ENCODE measurements around the gene NEDD4L. TPM values are rescaled to one million over a fixed set of nuclear protein-coding genes. Genes with fewer than 3 reads are reported as not detected.

The NEDD4L gene
- polyA plus RNA-seq, 1 donor: 93.0 TPM

GRCh38 chr18:58146099-58146498 is 102.1 kb downstream of the NEDD4L start:
- WGBS (ENCODE audit: insufficient coverage, low lambda C conversion rate): no CpG with 5 or more reads among the region's 8 CpGs
- Histone ChIP-seq H3K36me3 (ENCODE audit: control insufficient read depth, insufficient read depth, low read length) (no peaks in the 10 kb centered on the region), H3K27me3 (ENCODE audit: control insufficient read depth, insufficient read depth, low read length) (no peaks in the 10 kb centered on the region), H3K4me3 (ENCODE audit: low read length) (no peak overlapping the region), H3K9me3 (ENCODE audit: control insufficient read depth, low read depth, low read length) (peaks cover 3% of the 10 kb centered on the region), H3K4me1 (ENCODE audit: control insufficient read depth, insufficient read depth, low read length) (peaks cover 19% of the 10 kb centered on the region), H3K27ac (ENCODE audit: low read length) (no peak overlapping the region)
- no peak for DNase-seq

- 67% methylated on average over 1 of the region's 7 CpGs for WGBS (ENCODE audit: insufficient coverage, low lambda C conversion rate)
- H3K4me3 ChIP-seq (ENCODE audit: low read length): no peak overlapping the region
- H3K27me3 ChIP-seq (ENCODE audit: control insufficient read depth, insufficient read depth, low read length): no peaks in the 10 kb centered on the region
- no peaks in the 10 kb centered on the region for H3K36me3 ChIP-seq (ENCODE audit: control insufficient read depth, insufficient read depth, low read length)
- peaks cover 3% of the 10 kb centered on the region for H3K9me3 ChIP-seq (ENCODE audit: control insufficient read depth, low read depth, low read length)
- peaks cover 15% of the 10 kb centered on the region for H3K4me1 ChIP-seq (ENCODE audit: control insufficient read depth, insufficient read depth, low read length)
- H3K27ac ChIP-seq (ENCODE audit: low read length): peak overlapping the region; percentile 64
- peak in 1 of 2 donors; percentile 52 for DNase-seq
Measured at GRCh38 chr18:58148954-58149471, 105.0 kb downstream of the NEDD4L start.

- peaks cover 15% of the 10 kb centered on the region for H3K4me1 ChIP-seq (ENCODE audit: control insufficient read depth, insufficient read depth, low read length)
- no peak for DNase-seq
- H3K9me3 ChIP-seq (ENCODE audit: control insufficient read depth, low read depth, low read length): no peaks in the 10 kb centered on the region
- WGBS (ENCODE audit: insufficient coverage, low lambda C conversion rate): no CpG with 5 or more reads among the region's 4 CpGs
- H3K27me3 ChIP-seq (ENCODE audit: control insufficient read depth, insufficient read depth, low read length): no peaks in the 10 kb centered on the region
- H3K4me3 ChIP-seq (ENCODE audit: low read length): no peak overlapping the region
- no peak overlapping the region for H3K27ac ChIP-seq (ENCODE audit: low read length)
- no peaks in the 10 kb centered on the region for H3K36me3 ChIP-seq (ENCODE audit: control insufficient read depth, insufficient read depth, low read length)
Measured at GRCh38 chr18:58150772-58151171, 106.7 kb downstream of the NEDD4L start.

GRCh38 chr18:58152216-58152615 is 108.2 kb downstream of the NEDD4L start:
- Histone ChIP-seq H3K4me1 (ENCODE audit: control insufficient read depth, insufficient read depth, low read length) (peaks cover 20% of the 10 kb centered on the region), H3K27me3 (ENCODE audit: control insufficient read depth, insufficient read depth, low read length) (no peaks in the 10 kb centered on the region), H3K4me3 (ENCODE audit: low read length) (no peak overlapping the region), H3K36me3 (ENCODE audit: control insufficient read depth, insufficient read depth, low read length) (no peaks in the 10 kb centered on the region), H3K9me3 (ENCODE audit: control insufficient read depth, low read depth, low read length) (no peaks in the 10 kb centered on the region), H3K27ac (ENCODE audit: low read length) (no peak overlapping the region)
- no peak for DNase-seq
- WGBS (ENCODE audit: insufficient coverage, low lambda C conversion rate): no CpG with 5 or more reads among the region's 3 CpGs

DNA sequence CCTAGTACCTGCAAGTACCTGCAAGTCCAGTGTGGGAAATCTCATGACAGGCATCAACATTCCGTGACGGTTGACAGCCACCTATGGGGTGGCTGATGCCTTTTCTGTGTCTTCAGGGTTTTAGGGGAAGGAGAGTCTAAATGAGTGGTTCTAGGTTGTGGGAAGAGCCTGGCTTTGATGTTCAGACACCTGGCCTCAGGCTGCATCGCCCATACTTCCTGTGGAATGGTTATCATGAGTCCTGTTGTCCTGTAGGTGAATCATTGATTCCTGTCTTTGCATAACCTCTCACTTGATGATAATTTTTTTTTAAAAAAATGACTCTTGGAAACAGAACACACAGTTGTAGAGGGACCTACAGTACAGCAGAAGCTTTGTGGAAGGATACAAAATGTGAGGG is 108.9 kb downstream of the NEDD4L start:
- DNase-seq: no peak
- peaks cover 20% of the 10 kb centered on the region for H3K4me1 ChIP-seq (ENCODE audit: control insufficient read depth, insufficient read depth, low read length)
- no peak overlapping the region for H3K27ac ChIP-seq (ENCODE audit: low read length)
- no peaks in the 10 kb centered on the region for H3K27me3 ChIP-seq (ENCODE audit: control insufficient read depth, insufficient read depth, low read length)
- H3K36me3 ChIP-seq (ENCODE audit: control insufficient read depth, insufficient read depth, low read length): no peaks in the 10 kb centered on the region
- no peak overlapping the region for H3K4me3 ChIP-seq (ENCODE audit: low read length)
- H3K9me3 ChIP-seq (ENCODE audit: control insufficient read depth, low read depth, low read length): no peaks in the 10 kb centered on the region
- no CpG with 5 or more reads among the region's 3 CpGs for WGBS (ENCODE audit: insufficient coverage, low lambda C conversion rate)

GRCh38 chr18:58156516-58156915 is 112.5 kb downstream of the NEDD4L start:
- Histone ChIP-seq H3K27me3 (ENCODE audit: control insufficient read depth, insufficient read depth, low read length) (no peaks in the 10 kb centered on the region), H3K4me1 (ENCODE audit: control insufficient read depth, insufficient read depth, low read length) (peaks cover 18% of the 10 kb centered on the region), H3K9me3 (ENCODE audit: control insufficient read depth, low read depth, low read length) (no peaks in the 10 kb centered on the region), H3K4me3 (ENCODE audit: low read length) (no peak overlapping the region), H3K27ac (ENCODE audit: low read length) (no peak overlapping the region), H3K36me3 (ENCODE audit: control insufficient read depth, insufficient read depth, low read length) (no peaks in the 10 kb centered on the region)
- 100% methylated on average over 1 of the region's 9 CpGs for whole genome bisulfite sequencing (ENCODE audit: insufficient coverage, low lambda C conversion rate)
- no peak for DNase-seq

- WGBS (ENCODE audit: insufficient coverage, low lambda C conversion rate): 89% methylated on average over 3 of the region's 3 CpGs
- no peak for DNase-seq
- peaks cover 21% of the 10 kb centered on the region for H3K4me1 ChIP-seq (ENCODE audit: control insufficient read depth, insufficient read depth, low read length)
- no peak overlapping the region for H3K27ac ChIP-seq (ENCODE audit: low read length)
- H3K36me3 ChIP-seq (ENCODE audit: control insufficient read depth, insufficient read depth, low read length): no peaks in the 10 kb centered on the region
- H3K27me3 ChIP-seq (ENCODE audit: control insufficient read depth, insufficient read depth, low read length): no peaks in the 10 kb centered on the region
- H3K4me3 ChIP-seq (ENCODE audit: low read length): no peak overlapping the region
- no peaks in the 10 kb centered on the region for H3K9me3 ChIP-seq (ENCODE audit: control insufficient read depth, low read depth, low read length)
Measured at GRCh38 chr18:58157237-58157636, 113.2 kb downstream of the NEDD4L start.

- no peak overlapping the region for H3K4me3 ChIP-seq (ENCODE audit: low read length)
- no peaks in the 10 kb centered on the region for H3K36me3 ChIP-seq (ENCODE audit: control insufficient read depth, insufficient read depth, low read length)
- WGBS (ENCODE audit: insufficient coverage, low lambda C conversion rate): no CpG with 5 or more reads among the region's 1 CpG
Measured at GRCh38 chr18:58158008-58158407, 114.0 kb downstream of the NEDD4L start.

DNA sequence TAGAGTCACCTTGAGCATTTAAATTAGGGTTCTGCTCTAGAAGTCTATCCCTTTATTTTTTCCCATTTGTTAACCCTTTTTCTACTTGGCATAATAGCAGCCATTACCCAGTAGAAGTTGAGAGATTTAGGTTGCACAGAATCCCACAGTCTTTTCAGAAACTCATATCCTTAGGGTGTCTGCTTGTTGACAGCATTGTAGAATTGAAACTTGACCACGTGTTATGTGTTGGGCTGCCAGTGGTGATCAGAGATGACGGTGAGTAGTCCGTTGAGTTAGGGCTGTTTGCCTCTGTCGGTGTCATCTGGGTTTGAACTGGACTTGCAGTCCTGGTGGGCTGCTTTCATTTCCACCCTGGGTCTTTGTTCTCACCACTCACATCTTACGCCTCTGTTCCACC is 114.4 kb downstream of the NEDD4L start:
- H3K4me1 ChIP-seq (ENCODE audit: control insufficient read depth, insufficient read depth, low read length): peaks cover 24% of the 10 kb centered on the region
- H3K27ac ChIP-seq (ENCODE audit: low read length): no peak overlapping the region
- H3K9me3 ChIP-seq (ENCODE audit: control insufficient read depth, low read depth, low read length): no peaks in the 10 kb centered on the region
- no peak for DNase-seq
- H3K36me3 ChIP-seq (ENCODE audit: control insufficient read depth, insufficient read depth, low read length): peaks cover 2% of the 10 kb centered on the region
- no peak overlapping the region for H3K4me3 ChIP-seq (ENCODE audit: low read length)
- no peaks in the 10 kb centered on the region for H3K27me3 ChIP-seq (ENCODE audit: control insufficient read depth, insufficient read depth, low read length)
- WGBS (ENCODE audit: insufficient coverage, low lambda C conversion rate): no CpG with 5 or more reads among the region's 5 CpGs

More at GRCh38 chr18:58158008-58158407, 114.0 kb downstream of the NEDD4L start:
- no peak for DNase-seq
- no peaks in the 10 kb centered on the region for H3K9me3 ChIP-seq (ENCODE audit: control insufficient read depth, low read depth, low read length)
- H3K4me1 ChIP-seq (ENCODE audit: control insufficient read depth, insufficient read depth, low read length): peaks cover 24% of the 10 kb centered on the region
- H3K27me3 ChIP-seq (ENCODE audit: control insufficient read depth, insufficient read depth, low read length): no peaks in the 10 kb centered on the region
- peak overlapping the region; percentile 10 for H3K27ac ChIP-seq (ENCODE audit: low read length)

GRCh38 chr18:58161659-58162058 is 117.6 kb downstream of the NEDD4L start:
- Histone ChIP-seq H3K9me3 (ENCODE audit: control insufficient read depth, low read depth, low read length) (no peaks in the 10 kb centered on the region), H3K4me1 (ENCODE audit: control insufficient read depth, insufficient read depth, low read length) (peaks cover 21% of the 10 kb centered on the region), H3K27me3 (ENCODE audit: control insufficient read depth, insufficient read depth, low read length) (no peaks in the 10 kb centered on the region), H3K27ac (ENCODE audit: low read length) (no peak overlapping the region), H3K4me3 (ENCODE audit: low read length) (no peak overlapping the region), H3K36me3 (ENCODE audit: control insufficient read depth, insufficient read depth, low read length) (peaks cover 7% of the 10 kb centered on the region)
- WGBS (ENCODE audit: insufficient coverage, low lambda C conversion rate): no CpG with 5 or more reads among the region's 3 CpGs
- DNase-seq: no peak

- DNase-seq: no peak
- H3K27me3 ChIP-seq (ENCODE audit: control insufficient read depth, insufficient read depth, low read length): no peaks in the 10 kb centered on the region
- H3K36me3 ChIP-seq (ENCODE audit: control insufficient read depth, insufficient read depth, low read length): peaks cover 10% of the 10 kb centered on the region
- H3K27ac ChIP-seq (ENCODE audit: low read length): no peak overlapping the region
- peaks cover 19% of the 10 kb centered on the region for H3K4me1 ChIP-seq (ENCODE audit: control insufficient read depth, insufficient read depth, low read length)
- no peak overlapping the region for H3K4me3 ChIP-seq (ENCODE audit: low read length)
- WGBS (ENCODE audit: insufficient coverage, low lambda C conversion rate): 87% methylated on average over 3 of the region's 6 CpGs
- H3K9me3 ChIP-seq (ENCODE audit: control insufficient read depth, low read depth, low read length): no peaks in the 10 kb centered on the region
Measured at GRCh38 chr18:58162127-58162526, 118.1 kb downstream of the NEDD4L start.
